GM04503 (cell line): Measurements from ENCODE around the gene OTUD1.

ENCODE experiments used
- DNase-seq: peaks from one replicate; pipeline ENCODE4 v3.0.0-alpha.2; 2012; ENCODE audit warnings: low read depth

OTUD1 gene

GRCh38 chr10:23467548-23467947 lies 28.7 kb downstream of the OTUD1 start:
- no peak for DNase-seq

- DNase-seq, result no peak
Observed at GRCh38 chr10:23469596-23470237, 30.8 kb downstream of the OTUD1 start.

- no peak for DNase-seq
Observed at GRCh38 chr10:23472181-23472580, 33.3 kb downstream of the OTUD1 start.

- no peak for DNase-seq
Observed at GRCh38 chr10:23474081-23474480, 35.2 kb downstream of the OTUD1 start.

- DNase-seq, result no peak
Observed at GRCh38 chr10:23474626-23475025, 35.8 kb downstream of the OTUD1 start.

GRCh38 chr10:23478570-23478969 lies 39.7 kb downstream of the OTUD1 start:
- no peak for DNase-seq

- no peak for DNase-seq
Observed at GRCh38 chr10:23479798-23480473, 41.1 kb downstream of the OTUD1 start.

GRCh38 chr10:23481363-23481961 lies 42.6 kb downstream of the OTUD1 start:
- no peak for DNase-seq

GRCh38 chr10:23490115-23490514 lies 51.2 kb downstream of the OTUD1 start:
- no peak for DNase-seq
